Activated T-helper 1 cell treated with anti-CD3 and anti-CD28 coated beads, Interleukin-12 subunit alpha, Interleukin-12 subunit beta, Interleukin-2, Interleukin-4 antibody, amounts not matched to agents 30 ng/mL and 10 ng/mL and 1 ng/mL, durations not matched to agents 14 hours and 24 hours and 36 hours (primary cell): ENCODE measurements around the gene PTX4. TPM values are rescaled to one million over a fixed set of nuclear protein-coding genes. Genes with fewer than 3 reads are reported as not detected.

Experiments
- DNase-seq: peaks from one replicate; pipeline ENCODE4 v3.0.0; 2021; ENCODE audit warnings: low spot score
- H3K27ac Mint-ChIP-seq: one replicate; pipeline ENCODE4 v1.8.0; 2021; ENCODE audit warnings: mild to moderate bottlenecking, mixed read lengths
- H3K27me3 Mint-ChIP-seq: one replicate; pipeline ENCODE4 v1.8.0; 2022; ENCODE audit warnings: mild to moderate bottlenecking, moderate library complexity, mixed read lengths; ENCODE audit not compliant: insufficient read depth
- H3K36me3 Mint-ChIP-seq: one replicate; pipeline ENCODE4 v1.8.0; 2021; ENCODE audit warnings: low read depth, mixed read lengths
- H3K4me1 Mint-ChIP-seq: one replicate; pipeline ENCODE4 v1.8.0; 2021; ENCODE audit warnings: low read depth, mixed read lengths
- H3K4me3 Mint-ChIP-seq: one replicate; pipeline ENCODE4 v1.8.0; 2021; ENCODE audit warnings: mild to moderate bottlenecking, moderate library complexity, mixed read lengths
- H3K9me3 Mint-ChIP-seq: one replicate; pipeline ENCODE4 v1.8.0; 2021; ENCODE audit warnings: mixed read lengths
- intact Hi-C: fragments of 100-400 bp; cut with micrococcal nuclease; formaldehyde crosslinking; loops from one replicate; pipeline ENCODE4 v1.15.1; 2024
- total RNA-seq: library from RNA; stranded (reverse); gene quantifications from 2 replicates; pipeline ENCODE4 v1.2.3, GENCODE V29; 2022

The PTX4 gene
- total RNA-seq, 1 donor from 2014 or later: not detected

DNA sequence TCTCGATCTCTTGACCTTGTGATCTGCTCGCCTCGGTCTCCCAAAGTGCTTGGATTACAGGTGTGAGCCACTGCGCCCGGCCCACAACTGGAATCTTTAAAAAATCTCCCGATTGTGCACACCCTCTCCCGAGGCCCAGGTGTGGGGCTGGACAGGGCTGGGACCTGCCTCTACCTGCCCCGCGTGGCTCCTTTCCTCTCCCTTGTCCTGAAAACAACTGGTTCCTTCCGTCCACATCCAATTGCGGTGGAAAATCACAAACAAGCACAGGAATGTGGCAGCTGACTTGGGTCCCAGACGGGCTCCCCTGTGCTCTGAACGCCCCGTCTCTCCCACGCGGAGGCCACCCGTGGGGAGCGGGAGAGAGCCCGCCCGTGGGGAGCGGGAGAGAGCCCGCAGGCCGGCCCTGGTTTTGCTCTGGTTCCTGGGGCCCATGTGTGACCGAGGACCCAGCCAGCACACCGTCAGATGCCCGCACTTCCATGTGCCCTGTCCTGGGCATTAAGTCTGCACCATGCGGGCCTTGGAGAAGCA, 41.7 kb upstream of the PTX4 start:
- no peak for DNase-seq
- Mint-ChIP-seq H3K4me3 (no peak overlapping the region), H3K4me1 (peaks cover 23% of the 10 kb centered on the region), H3K27me3 (peaks cover 2% of the 10 kb centered on the region), H3K27ac (no peak overlapping the region), H3K9me3 (no peaks in the 10 kb centered on the region), H3K36me3 (peaks cover 7% of the 10 kb centered on the region)
- intact Hi-C loops: loop anchor here (10.0 kb wide), 1 partner anchor 226 kb away; the partner anchor contains the start of gene UBE2I

DNA sequence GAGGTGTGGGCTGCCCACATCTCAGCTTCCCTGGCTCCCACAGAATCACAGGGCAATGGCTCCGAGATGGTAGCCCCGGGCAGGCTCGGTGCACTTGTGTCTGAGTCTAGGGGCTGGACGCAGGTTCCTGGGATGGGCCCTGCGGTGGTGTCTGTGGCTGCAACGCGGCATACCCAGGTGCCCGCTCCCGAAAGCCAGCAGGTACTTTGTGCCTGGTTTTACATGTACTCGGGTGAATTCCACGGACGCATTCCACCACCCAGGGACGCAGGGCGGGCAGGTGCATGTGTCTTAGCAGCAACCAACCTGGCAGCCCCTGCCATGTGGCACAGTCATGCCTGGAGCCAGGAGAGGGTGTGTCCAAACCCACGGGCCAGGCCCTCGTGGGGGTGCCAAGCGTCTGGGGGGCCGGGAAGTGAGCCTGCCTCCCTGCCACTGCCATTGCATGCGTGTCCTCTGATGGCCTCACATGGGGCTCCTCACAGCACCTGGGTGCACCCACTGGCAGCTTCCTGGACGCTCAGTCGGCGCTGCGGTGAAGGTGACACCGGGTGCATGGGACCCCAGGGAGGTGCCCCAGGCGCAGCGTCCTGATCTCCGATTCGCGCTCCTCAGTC, 40.3 kb upstream of the PTX4 start:
- Mint-ChIP-seq H3K4me1 (peaks cover 14% of the 10 kb centered on the region), H3K27me3 (peaks cover 2% of the 10 kb centered on the region), H3K27ac (peak overlapping the region; percentile 61), H3K36me3 (no peaks in the 10 kb centered on the region), H3K4me3 (no peak overlapping the region), H3K9me3 (no peaks in the 10 kb centered on the region)
- no peak for DNase-seq
- intact Hi-C loops: no loop called here

DNA sequence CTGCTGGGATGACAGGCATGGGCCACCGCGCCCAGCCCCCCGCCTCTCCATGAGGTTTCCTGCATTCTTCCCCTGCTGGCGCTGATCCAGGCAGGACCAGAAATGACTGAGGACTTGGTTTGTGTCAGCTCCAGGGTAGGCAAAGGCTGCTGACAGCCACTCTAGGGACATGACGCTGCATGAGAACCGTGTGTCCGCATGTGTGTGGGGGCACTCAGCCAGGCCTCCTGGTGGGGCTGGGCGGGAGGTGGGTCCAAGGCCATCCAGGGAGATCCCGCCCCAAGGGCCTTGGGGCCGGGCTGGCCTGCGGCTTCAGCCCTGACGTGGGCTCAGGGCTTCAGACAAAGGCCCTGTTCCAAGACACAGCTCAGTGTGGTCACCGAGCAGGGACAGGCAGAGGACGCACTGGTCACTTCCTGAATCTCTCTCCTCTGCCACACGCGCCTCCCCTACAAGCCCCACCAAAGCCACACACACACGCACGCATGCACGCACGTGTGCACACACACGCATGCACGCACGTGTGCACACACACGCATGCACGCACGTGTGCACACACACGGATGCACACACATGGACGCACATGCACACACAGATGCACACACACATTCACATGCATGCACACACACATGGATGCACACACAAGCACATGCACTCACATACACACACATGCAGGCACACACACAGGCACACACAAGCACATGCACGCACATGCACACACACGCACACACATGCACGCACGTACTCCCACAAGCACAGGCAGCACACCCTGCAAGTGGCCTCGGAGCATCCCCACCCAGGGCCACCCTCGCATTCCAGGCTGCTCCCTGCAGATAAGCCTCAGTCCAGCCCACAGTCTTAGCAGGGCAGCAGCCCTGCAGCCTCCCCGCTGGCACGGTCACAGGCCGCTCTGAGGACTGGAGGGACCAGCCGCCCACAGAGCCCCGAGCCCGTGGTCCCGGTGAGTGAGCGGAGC, 39.4 kb upstream of the PTX4 start:
- Mint-ChIP-seq H3K36me3 (no peaks in the 10 kb centered on the region), H3K27ac (no peak overlapping the region), H3K4me1 (peaks cover 10% of the 10 kb centered on the region), H3K4me3 (peak overlapping the region; percentile 37), H3K9me3 (no peaks in the 10 kb centered on the region), H3K27me3 (peaks cover 2% of the 10 kb centered on the region)
- no peak for DNase-seq
- intact Hi-C loops: no loop called here

DNA sequence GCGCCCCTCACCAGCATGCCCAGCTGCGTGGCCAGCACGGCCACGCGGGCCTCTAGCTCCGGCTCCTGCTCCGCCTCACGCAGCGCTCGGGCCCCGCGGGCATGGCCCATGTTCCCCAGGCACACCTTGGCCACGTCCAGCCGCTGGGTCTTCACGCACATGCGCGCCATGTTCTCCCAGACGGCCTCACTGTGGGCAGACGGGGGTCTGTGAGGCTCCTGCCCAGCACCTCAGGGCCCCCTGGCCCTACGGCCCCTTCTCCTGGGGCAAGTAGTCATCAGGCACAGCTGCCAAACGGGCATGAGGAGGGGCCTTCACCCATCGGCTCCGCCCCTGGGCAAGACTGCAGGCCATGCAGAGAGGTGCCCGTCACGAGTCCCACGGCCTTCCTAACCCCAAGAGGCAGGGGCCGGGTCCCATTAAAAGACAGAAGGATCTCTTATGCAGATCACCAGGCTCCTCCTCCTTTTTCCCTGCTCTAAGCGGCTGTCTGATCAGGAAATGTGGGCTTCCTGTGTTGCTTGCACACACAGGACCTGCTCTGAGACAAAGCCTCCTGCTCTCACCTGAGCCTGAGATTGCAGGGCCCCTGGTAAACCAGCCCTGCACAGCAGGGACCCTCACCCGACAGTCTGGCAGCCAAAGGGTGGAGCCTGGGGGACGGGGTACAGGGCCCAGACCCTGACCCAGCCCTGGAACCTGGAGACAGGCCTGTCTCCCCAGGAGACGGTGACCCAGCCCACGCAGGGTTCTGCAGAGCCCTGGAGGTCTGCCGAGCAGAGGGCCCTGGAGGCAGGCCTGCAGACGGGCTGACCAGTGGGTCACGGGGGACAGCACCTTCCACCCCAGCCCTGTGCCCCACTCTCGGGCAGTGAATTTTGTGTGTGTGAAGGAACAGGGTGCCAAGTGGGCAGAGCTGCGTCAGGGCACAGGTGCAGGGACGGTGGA, 38.1 kb upstream of the PTX4 start:
- intact Hi-C loops: no loop called here
- no peak overlapping the region for H3K4me3 Mint-ChIP-seq

DNA sequence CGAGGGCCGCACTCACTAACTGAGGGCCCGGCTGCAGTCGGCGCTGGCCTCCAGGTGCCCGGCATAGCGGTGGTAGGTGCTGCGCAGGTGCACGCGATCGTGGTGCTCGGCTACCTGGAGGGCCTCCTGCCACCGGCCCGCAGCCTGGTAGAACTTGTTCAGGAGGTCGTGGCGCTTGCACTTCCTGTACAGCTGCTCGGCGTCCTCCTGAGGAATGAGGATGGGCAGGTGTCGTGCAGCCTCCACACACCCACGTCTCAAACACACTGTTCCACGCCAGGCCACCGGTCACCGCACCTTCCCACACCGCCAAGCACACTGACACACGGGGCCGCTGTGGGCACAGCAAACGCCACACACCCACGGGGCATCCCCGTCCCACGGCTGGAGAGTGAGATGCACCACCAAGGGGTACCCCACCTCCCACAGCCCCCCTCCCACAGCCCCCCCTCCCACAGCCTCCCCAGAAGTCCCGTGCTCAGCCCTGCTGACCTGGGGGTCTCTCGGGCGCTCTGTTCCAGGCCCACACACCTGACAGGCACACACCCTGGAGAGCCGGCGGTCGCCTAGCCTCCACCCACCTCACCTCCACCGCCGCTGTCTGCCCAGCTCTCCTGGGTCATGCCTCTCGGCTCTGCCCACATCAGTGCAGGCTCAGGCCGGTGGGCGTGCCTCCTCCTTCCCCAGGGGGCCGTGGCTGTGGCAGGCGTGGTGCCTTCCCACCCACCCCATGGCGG, 37.3 kb upstream of the PTX4 start:
- intact Hi-C loops: no loop called here
- DNase-seq: no peak
- no peak overlapping the region for H3K27ac Mint-ChIP-seq
- H3K9me3 Mint-ChIP-seq: no peaks in the 10 kb centered on the region
- H3K27me3 Mint-ChIP-seq: peaks cover 2% of the 10 kb centered on the region
- no peaks in the 10 kb centered on the region for H3K36me3 Mint-ChIP-seq
- H3K4me3 Mint-ChIP-seq: peak overlapping the region; percentile 15
- H3K4me1 Mint-ChIP-seq: peaks cover 4% of the 10 kb centered on the region

More for the DNA sequence above, 38.1 kb upstream of the PTX4 start:
- Mint-ChIP-seq H3K27me3 (peaks cover 2% of the 10 kb centered on the region), H3K4me1 (peaks cover 4% of the 10 kb centered on the region), H3K36me3 (no peaks in the 10 kb centered on the region), H3K9me3 (no peaks in the 10 kb centered on the region), H3K27ac (no peak overlapping the region)
- no peak for DNase-seq

DNA sequence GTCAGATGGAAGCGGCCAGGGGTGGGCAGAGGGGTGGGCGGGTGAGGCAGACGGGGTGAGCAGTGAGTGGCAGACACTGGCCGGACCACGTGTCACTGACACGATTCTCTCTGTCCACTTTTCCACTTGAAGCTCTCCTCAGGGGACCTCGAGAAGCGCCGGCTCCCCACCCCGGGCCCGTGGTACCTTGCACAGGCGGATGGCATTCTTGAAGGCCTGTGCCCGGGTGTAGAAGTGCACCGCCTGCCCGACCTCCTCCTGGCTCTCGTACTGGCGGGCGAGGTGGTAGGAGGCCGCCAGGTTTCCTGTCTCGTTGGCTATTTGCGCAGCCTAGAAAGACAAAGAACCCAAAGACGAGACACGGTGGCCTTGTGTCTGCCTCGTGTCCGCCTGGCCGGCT, 35.6 kb upstream of the PTX4 start:
- intact Hi-C loops: no loop called here
- Mint-ChIP-seq H3K9me3 (no peaks in the 10 kb centered on the region), H3K4me1 (peaks cover 4% of the 10 kb centered on the region), H3K27ac (no peak overlapping the region), H3K4me3 (no peak overlapping the region), H3K36me3 (no peaks in the 10 kb centered on the region), H3K27me3 (no peaks in the 10 kb centered on the region)
- DNase-seq: no peak

DNA sequence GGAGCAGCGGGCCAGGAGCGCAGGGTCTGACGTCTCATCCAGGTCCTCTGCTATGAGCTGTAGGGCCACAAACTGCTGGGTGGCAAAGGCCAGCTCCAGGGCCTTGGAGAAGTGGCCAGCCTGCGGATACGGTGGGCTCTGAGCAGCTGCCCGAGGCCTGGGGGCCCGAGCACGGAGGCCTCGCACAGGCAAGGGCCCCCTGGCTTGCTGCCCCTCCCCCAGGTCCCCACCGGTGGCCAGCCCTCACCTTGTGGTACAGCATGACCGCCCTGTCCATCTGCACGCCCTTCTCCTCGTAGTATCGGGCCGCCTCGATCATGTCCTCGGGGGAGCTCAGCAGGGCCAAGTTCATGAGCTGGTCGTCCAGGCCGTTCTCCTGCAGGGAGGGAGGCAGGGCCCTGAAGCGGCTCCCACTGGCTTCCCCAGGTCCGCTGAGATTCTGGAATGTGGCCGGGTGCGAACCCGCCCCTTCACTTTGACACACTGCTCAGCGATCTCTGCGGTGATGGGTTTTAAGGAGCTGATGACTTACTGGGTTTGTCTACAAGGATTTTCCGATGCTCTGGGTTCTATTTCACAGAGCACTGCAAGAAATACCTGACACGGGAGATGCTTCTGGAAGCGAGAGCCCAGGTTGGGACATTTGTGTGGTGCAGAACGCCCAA, 35.0 kb upstream of the PTX4 start:
- no peaks in the 10 kb centered on the region for H3K36me3 Mint-ChIP-seq
- no peak overlapping the region for H3K4me3 Mint-ChIP-seq
- H3K27ac Mint-ChIP-seq: no peak overlapping the region
- no peaks in the 10 kb centered on the region for H3K9me3 Mint-ChIP-seq
- intact Hi-C loops: no loop called here
- DNase-seq: no peak
- H3K27me3 Mint-ChIP-seq: no peaks in the 10 kb centered on the region
- peaks cover 4% of the 10 kb centered on the region for H3K4me1 Mint-ChIP-seq

DNA sequence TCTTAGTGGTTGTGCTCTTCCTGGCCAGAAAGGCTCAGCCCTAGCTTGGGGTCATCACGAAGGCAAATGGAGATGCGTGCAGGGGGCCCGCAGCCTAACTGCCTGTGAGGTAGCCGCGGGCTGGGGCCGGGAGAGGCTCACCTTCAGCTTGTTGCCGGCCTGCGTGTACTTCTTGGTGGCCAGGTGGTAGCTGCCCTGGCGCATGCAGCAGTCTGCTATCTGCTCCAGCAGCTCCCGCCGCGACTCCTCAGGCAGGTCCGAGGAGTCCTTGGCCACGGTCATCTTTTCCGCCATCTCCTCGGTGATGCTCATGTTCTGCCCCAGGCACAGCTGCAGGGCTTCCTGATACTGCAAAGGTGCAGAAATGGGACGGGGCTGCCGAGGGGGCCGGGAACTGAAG, 31.7 kb upstream of the PTX4 start:
- H3K36me3 Mint-ChIP-seq: no peaks in the 10 kb centered on the region
- no peaks in the 10 kb centered on the region for H3K27me3 Mint-ChIP-seq
- H3K4me3 Mint-ChIP-seq: no peak overlapping the region
- DNase-seq: no peak
- no peaks in the 10 kb centered on the region for H3K9me3 Mint-ChIP-seq
- no peaks in the 10 kb centered on the region for H3K4me1 Mint-ChIP-seq
- intact Hi-C loops: no loop called here
- H3K27ac Mint-ChIP-seq: no peak overlapping the region

DNA sequence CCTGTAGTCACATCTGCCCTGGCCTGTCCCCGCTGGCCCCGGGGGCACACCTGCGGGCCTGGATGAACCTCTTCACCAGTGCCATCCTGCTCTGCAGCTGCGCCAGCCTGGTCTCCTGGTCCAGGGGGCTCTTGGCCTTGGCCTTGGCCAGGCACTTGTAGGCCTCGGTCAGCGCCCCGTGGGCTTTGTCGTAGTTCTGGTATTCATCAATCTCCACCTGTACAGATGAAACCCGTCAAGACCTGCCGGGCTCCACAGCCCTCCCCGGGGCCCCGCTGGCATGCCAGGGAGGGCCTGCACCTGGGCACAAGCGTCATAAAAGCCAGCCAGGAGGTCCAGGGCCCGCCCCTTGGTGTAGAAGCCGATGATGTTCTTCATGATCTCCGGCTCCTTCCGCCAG, 31.1 kb upstream of the PTX4 start:
- H3K27me3 Mint-ChIP-seq: peaks cover 2% of the 10 kb centered on the region
- H3K4me1 Mint-ChIP-seq: no peaks in the 10 kb centered on the region
- H3K36me3 Mint-ChIP-seq: no peaks in the 10 kb centered on the region
- no peak for DNase-seq
- H3K9me3 Mint-ChIP-seq: no peaks in the 10 kb centered on the region
- no peak overlapping the region for H3K27ac Mint-ChIP-seq
- H3K4me3 Mint-ChIP-seq: no peak overlapping the region
- intact Hi-C loops: no loop called here

DNA sequence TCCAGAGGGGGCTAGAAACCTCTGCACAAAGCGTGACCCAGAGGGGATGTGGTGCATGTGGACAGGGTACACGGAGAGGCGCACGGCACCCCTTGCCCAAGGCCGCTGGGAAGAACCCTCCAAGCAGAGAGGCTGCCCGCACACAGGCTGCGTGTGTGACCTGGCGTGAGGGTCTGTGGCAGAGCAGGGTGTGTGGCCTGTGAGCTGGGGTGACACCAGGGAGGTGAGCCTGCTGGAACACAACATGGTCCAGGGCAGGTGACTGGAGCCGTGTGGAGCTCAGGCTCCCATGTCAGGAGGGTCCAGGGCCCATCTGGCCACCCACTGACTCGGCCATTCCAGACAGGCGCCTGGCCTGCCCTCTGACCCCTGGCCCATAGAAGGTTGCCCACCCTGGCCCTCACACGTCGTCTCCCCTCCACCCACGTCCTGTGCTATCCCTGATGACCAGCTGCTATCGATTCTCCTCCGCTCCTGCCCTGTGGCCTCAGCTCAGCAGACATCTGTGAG, 29.9 kb upstream of the PTX4 start:
- Mint-ChIP-seq H3K4me3 (no peak overlapping the region), H3K9me3 (no peaks in the 10 kb centered on the region), H3K4me1 (no peaks in the 10 kb centered on the region), H3K27ac (no peak overlapping the region), H3K36me3 (no peaks in the 10 kb centered on the region), H3K27me3 (peaks cover 3% of the 10 kb centered on the region)
- no peak for DNase-seq
- intact Hi-C loops: no loop called here

DNA sequence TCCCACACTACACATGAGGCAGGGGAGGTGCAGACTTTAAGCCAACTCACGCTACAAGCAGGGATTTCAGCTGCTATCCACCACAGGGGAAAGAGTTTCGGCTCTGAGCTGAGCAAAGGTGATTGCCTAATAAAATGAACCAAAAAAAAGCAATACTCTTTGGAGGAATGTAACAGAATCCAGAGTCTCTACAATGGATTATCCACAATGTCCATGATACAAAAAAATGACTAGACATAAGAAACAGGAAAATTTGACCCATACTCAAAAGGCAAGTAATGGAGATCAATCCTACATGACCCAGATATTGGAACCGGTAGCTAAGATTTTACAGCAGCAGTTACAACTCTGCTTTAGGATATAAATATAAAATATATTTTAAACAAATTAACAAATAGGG, 25.8 kb upstream of the PTX4 start:
- peaks cover 3% of the 10 kb centered on the region for H3K27me3 Mint-ChIP-seq
- intact Hi-C loops: no loop called here
- H3K27ac Mint-ChIP-seq: no peak overlapping the region

More for the DNA sequence above, 25.8 kb upstream of the PTX4 start:
- Mint-ChIP-seq H3K4me3 (no peak overlapping the region), H3K4me1 (no peaks in the 10 kb centered on the region), H3K36me3 (peaks cover 8% of the 10 kb centered on the region), H3K9me3 (no peaks in the 10 kb centered on the region)
- DNase-seq: no peak
